Measurements from ENCODE around the gene PLA2G4E. TPM values are rescaled to one million over a fixed set of nuclear protein-coding genes. Genes with fewer than 3 reads are reported as not detected.

The PLA2G4E gene
- total RNA-seq, 4 donors from 2014 or later: 1.1 to 89.5 (median 9.2) TPM

GRCh38 chr15:42059661-42060476, 39.0 kb upstream of the PLA2G4E start:
- 45 to 47% methylated on average over 14 of the region's 14 CpGs for WGBS, 2 donors
- DNase-seq: no peak
- Histone ChIP-seq H3K4me1 (peaks cover 7 to 24% (median 7%) of the 10 kb centered on the region in 3 donors), H3K9me3 (no peaks in the 10 kb centered on the region), H3K27me3 (peaks cover 0 to 2% (median 0%) of the 10 kb centered on the region in 4 donors), H3K36me3 (no peaks in the 10 kb centered on the region), H3K4me3 (no peak overlapping the region), H3K27ac (no peak overlapping the region)
- intact Hi-C loops (cut with DNase I): loop anchor here (5.0 kb wide), 1 partner anchor 73 kb away; no protein-coding TSS in a partner anchor
- no peak for TF ChIP-seq POLR2A (IDR thresholded peaks at IDR 0.05)
- TF ChIP-seq, protein P1, sequence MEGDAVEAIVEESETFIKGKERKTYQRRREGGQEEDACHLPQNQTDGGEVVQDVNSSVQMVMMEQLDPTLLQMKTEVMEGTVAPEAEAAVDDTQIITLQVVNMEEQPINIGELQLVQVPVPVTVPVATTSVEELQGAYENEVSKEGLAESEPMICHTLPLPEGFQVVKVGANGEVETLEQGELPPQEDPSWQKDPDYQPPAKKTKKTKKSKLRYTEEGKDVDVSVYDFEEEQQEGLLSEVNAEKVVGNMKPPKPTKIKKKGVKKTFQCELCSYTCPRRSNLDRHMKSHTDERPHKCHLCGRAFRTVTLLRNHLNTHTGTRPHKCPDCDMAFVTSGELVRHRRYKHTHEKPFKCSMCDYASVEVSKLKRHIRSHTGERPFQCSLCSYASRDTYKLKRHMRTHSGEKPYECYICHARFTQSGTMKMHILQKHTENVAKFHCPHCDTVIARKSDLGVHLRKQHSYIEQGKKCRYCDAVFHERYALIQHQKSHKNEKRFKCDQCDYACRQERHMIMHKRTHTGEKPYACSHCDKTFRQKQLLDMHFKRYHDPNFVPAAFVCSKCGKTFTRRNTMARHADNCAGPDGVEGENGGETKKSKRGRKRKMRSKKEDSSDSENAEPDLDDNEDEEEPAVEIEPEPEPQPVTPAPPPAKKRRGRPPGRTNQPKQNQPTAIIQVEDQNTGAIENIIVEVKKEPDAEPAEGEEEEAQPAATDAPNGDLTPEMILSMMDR (IDR thresholded peaks at IDR 0.05): peak; percentile 87 to 97 (median 94)

DNA sequence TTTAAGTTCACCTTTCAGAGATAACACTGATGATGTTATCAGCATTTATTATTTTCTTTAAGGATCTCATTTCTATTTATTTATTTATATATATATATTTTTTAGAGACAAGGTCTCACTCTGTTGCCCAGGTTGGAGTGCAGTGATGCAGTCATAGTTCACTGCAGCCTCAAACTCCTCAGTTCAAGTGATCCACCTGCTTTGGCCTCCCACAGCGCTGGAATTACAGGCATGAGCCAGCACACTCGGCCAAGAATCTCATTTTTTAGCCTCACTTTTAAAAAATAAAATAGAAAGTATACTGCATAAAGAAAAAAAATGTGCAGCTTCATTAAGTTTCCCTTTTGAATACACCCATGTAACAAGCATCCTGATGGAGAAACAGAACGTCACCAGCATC, 37.9 kb upstream of the PLA2G4E start:
- TF ChIP-seq, protein P1 (IDR thresholded peaks at IDR 0.05): no peak
- TF ChIP-seq POLR2A (IDR thresholded peaks at IDR 0.05): no peak
- intact Hi-C loops (cut with DNase I): no loop called here
- peak overlapping the region in 1 of 4 donors; percentile 97 for H3K27ac ChIP-seq

GRCh38 chr15:42057799-42058646, 37.2 kb upstream of the PLA2G4E start:
- Histone ChIP-seq H3K4me1 (peaks cover 7 to 24% (median 7%) of the 10 kb centered on the region in 3 donors), H3K36me3 (no peaks in the 10 kb centered on the region), H3K9me3 (no peaks in the 10 kb centered on the region), H3K27ac (peak overlapping the region; percentile 85 to 97 (median 90)), H3K4me3 (no peak overlapping the region), H3K27me3 (peaks cover 0 to 2% (median 0%) of the 10 kb centered on the region in 4 donors)
- TF ChIP-seq POLR2A (IDR thresholded peaks at IDR 0.05): no peak
- TF ChIP-seq, protein P1 (IDR thresholded peaks at IDR 0.05): no peak
- intact Hi-C loops (cut with DNase I): no loop called here
- WGBS, 2 donors: 45 to 68% methylated on average over 5 of the region's 6 CpGs
- no peak for DNase-seq

More for the DNA sequence above, 37.9 kb upstream of the PLA2G4E start:
- WGBS, 2 donors: 40 to 52% methylated on average over 3 of the region's 3 CpGs
- no peak for DNase-seq
- peaks cover 0 to 2% (median 0%) of the 10 kb centered on the region in 4 donors for H3K27me3 ChIP-seq
- no peaks in the 10 kb centered on the region for H3K9me3 ChIP-seq
- H3K36me3 ChIP-seq: no peaks in the 10 kb centered on the region
- no peak overlapping the region for H3K4me3 ChIP-seq
- H3K4me1 ChIP-seq: peaks cover 7 to 24% (median 7%) of the 10 kb centered on the region in 3 donors

DNA sequence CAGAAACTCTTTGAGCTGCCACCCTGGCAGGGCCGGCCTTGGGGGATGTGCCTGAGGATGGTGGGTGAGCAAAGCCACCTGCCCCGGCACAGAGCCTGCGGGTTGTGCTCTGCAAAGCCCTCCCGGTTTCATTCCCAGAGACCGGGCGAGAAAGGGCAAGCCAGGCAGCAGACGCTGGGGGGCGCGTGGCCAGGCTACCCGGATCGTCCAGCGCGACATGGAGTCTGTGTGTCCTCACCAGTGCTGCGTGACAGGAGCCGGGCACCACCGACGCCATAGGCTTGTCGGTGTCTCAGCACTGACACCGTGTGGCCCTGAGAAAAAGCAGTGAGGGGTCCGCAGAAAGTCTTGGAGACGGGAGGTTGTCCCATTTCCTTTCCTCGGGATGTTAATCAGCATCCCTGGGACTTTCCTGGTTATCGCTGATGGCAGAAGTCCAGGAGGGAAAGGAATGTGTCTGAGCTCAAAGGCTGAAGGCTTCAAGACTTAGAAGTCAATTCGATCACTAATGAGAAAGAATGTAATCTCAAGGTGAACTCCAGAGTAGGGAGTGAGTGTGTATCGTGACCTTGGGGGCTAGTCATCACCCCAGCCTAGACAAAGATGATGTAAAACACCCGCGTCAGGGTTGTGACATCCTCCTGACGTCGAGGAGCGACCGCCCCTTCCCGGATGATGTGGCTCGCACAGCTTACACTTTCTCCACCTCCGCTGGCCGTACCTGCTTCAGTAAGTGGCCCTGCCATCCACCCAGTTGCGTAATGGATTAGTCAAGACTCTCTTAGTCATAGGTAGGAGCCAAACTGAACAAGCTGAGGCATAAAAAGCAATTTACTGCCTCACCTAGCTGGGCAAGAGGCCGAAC, 36.3 kb upstream of the PLA2G4E start:
- DNase-seq: no peak
- peaks cover 7 to 24% (median 7%) of the 10 kb centered on the region in 3 donors for H3K4me1 ChIP-seq
- peak in 1 of 4 donors; percentile 27 for TF ChIP-seq POLR2A (IDR thresholded peaks at IDR 0.05)
- TF ChIP-seq, protein P1 (IDR thresholded peaks at IDR 0.05): peak in 5 of 6 experiments; percentile 34 to 74 (median 43)
- H3K27ac ChIP-seq: peak overlapping the region; percentile 87 to 97 (median 90)
- H3K27me3 ChIP-seq: peaks cover 0 to 2% (median 0%) of the 10 kb centered on the region in 4 donors
- intact Hi-C loops (cut with DNase I): no loop called here
- H3K9me3 ChIP-seq: no peaks in the 10 kb centered on the region
- peak overlapping the region; percentile 18 to 59 (median 38) for H3K4me3 ChIP-seq
- 7% methylated on average over 18 to 20 of the region's 37 CpGs for WGBS, 2 donors
- H3K36me3 ChIP-seq: no peaks in the 10 kb centered on the region

Data from esophagus squamous epithelium (tissue), 5 donors.